Adipocyte (in vitro differentiated cells): ENCODE measurements around the gene UBTF.

Experiments used
- DNase-seq: peaks from one replicate; pipeline ENCODE4 v3.0.0-alpha.2; 2015; ENCODE audit warnings: low read depth
- H3K27me3 ChIP-seq: replicated peaks from 2 replicates; pipeline ENCODE4 v1.7.0; 2013; ENCODE audit warnings: mild to moderate bottlenecking, low read length, moderate library complexity; ENCODE audit not compliant: control insufficient read depth, insufficient read depth
- H3K36me3 ChIP-seq: 2 replicates; pipeline ENCODE4 v1.7.0; 2013; ENCODE audit warnings: low read length, mild to moderate bottlenecking, moderate library complexity; ENCODE audit not compliant: control insufficient read depth, insufficient read depth, severe bottlenecking
- H3K4me1 ChIP-seq: 2 replicates; pipeline ENCODE4 v1.7.0; 2013; ENCODE audit warnings: mild to moderate bottlenecking, low read length, moderate library complexity; ENCODE audit not compliant: control insufficient read depth, insufficient read depth
- H3K4me3 ChIP-seq: 2 replicates; pipeline ENCODE4 v1.7.0; 2013; ENCODE audit warnings: mild to moderate bottlenecking, low read length, moderate library complexity
- H3K9ac ChIP-seq: 2 replicates; pipeline ENCODE4 v1.7.0; 2013; ENCODE audit warnings: mild to moderate bottlenecking, low read length, moderate library complexity
- H3K9me3 ChIP-seq: 2 replicates; pipeline ENCODE4 v1.7.0; 2013; ENCODE audit warnings: mild to moderate bottlenecking, low read length, moderate library complexity; ENCODE audit not compliant: control insufficient read depth

UBTF gene

DNA sequence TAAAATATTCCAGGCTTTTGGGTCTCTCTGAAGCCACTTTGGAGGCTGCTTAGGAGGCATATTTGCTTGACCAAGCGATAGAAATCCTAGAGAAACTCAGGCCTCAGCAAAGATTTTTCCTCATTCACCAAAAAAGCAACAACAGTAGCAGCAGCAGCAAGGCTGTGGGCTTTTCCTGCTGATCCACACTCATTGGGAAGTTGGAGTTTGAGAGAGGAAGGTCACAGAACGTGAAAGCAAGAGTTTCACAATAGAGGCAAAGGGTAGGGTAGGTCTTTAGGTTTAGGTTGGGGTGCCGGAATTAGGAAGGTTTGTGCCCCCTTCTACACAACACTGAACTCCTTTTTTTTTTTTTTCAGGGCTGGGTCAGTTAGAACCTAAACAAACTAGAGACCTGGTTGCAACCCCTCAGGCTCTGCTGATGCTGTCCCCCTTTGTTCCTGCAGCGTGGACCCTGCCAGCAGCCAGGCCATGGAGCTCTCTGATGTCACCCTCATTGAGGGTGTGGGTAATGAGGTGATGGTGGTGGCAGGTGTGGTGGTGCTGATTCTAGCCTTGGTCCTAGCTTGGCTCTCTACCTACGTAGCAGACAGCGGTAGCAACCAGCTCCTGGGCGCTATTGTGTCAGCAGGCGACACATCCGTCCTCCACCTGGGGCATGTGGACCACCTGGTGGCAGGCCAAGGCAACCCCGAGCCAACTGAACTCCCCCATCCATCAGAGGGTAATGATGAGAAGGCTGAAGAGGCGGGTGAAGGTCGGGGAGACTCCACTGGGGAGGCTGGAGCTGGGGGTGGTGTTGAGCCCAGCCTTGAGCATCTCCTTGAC is 30.7 kb downstream of the UBTF start:
- peaks cover 34% of the 10 kb centered on the region for H3K36me3 ChIP-seq
- H3K4me1 ChIP-seq = peaks cover 31% of the 10 kb centered on the region
- H3K27me3 ChIP-seq = no peaks in the 10 kb centered on the region
- no peaks in the 10 kb centered on the region for H3K9me3 ChIP-seq
- H3K4me3 ChIP-seq = peak overlapping the region; percentile 99
- H3K9ac ChIP-seq = peak overlapping the region; percentile 98
- DNase-seq = no peak

DNA sequence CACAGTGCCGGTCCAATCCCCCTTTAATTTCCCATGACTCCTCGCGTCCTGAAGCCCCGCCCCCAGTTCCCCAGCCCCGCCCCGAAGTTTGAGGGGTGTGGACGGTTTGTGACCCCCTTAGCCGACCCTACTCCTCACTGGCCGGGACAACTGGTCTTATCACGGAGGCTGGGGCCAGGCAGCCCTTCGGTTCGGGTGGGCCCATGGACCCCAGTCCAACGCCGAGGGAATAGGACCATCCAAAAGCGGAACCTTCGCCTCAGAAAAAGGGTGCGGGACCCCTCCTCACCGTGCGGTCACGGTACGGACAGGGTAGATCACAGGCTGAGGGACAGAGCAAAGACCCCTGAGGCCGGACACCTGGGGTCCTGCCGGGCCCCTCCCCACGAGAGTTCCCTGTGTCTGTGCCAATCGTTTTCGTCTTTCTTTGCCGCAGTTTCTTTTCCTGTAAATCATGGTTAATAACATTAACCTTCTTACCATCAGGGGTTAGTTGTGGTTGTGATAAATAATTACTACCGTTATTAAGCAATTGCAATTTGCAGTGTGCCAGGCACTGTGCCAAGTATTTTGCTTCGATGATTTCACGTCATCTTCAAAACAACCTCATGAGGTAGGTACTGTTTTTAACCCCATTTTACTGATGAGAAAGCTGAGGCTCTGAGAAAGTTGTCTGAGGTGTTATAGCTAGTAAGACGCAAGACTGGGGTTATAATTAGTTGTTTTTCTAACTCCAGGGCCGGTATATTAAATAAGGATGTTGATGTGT is 32.2 kb downstream of the UBTF start:
- peak; percentile 85 for DNase-seq
- Histone ChIP-seq H3K36me3 (peaks cover 22% of the 10 kb centered on the region), H3K9ac (peak overlapping the region; percentile 98)

DNA sequence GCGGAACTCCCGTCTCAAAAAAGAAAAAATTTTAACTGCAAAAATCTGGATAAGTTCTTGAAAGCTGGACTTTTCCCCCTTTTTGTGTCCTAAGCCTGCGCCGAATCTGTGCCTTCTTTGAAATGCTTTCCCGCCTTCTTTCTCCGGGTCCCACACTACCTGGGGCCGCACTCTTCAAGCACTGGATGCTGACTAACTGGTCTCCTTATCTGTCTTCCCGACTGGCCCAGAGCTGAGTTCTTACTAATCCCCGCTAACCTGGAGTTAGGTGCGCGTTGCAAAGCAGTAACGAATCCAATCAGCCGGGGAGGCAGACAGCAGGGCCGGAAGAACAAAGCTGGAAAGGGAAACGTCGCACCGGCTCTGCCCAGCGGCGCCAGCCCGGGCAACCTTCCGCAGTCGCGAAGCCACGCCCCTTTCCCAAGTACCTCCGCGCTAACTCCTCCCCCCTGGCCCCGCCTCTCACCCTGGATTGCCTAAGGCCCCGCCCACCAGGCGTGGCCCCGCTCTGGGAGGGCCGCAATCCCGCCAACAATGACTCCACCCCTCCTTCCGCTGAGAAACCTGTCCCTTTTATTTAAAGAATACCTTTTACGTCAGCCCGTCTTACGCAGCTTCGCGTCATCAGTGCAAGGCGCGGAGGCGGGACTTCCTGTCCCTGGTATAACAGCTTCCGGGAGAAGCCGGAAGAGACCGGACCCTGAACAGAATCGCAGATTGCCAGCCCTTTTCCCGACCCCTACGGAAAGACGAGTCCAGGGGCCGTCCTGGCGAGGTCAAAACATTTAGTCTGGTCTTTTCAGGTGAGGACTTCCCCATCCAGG is 33.0 kb downstream of the UBTF start, which contains the start of gene TMUB2:
Gene TMUB2, plus strand, starts transcription at position 666 of the 824 bp plus-strand sequence. CDS start 737 bp downstream, outside the sequence.
- DNase-seq = peak; percentile 100
- no peaks in the 10 kb centered on the region for H3K9me3 ChIP-seq
- peaks cover 26% of the 10 kb centered on the region for H3K36me3 ChIP-seq
- peak within 1 kb of the TSS; percentile 98 for H3K9ac ChIP-seq
- H3K4me3 ChIP-seq = peak within 1 kb of the TSS; percentile 99
- H3K27me3 ChIP-seq = no peaks in the 10 kb centered on the region
- peaks cover 29% of the 10 kb centered on the region for H3K4me1 ChIP-seq

More for the DNA sequence above, 32.2 kb downstream of the UBTF start:
- H3K4me3 ChIP-seq = peak overlapping the region; percentile 99
- no peaks in the 10 kb centered on the region for H3K27me3 ChIP-seq
- H3K4me1 ChIP-seq = peaks cover 22% of the 10 kb centered on the region
- no peaks in the 10 kb centered on the region for H3K9me3 ChIP-seq

DNA sequence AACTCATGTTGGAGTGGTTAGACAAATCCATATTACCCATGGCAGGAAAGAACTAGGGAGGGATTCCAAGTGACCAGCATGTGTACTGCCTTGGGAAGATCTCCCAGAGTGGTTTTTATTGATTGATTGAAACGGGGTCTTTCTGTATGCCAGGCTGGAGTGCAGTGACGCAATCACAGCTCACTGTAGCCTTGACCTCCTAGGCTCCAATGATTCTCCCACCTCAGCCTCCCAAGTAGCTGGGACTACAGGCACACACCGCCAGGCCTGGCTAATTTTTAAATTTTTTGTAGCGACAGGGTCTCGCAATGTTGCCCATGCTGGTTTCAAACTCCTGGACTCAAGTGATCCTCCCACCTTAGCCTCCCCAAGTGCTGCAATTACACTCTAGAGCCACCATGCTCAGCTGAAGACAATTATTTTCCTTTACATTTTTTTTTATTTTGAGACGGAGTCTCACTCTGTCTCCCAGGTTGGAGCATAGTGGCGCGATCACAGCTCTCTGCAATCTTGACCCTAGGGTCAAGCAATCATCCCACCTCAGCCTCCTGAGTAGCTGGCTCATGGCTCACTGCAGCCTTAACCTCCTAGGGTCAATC is 35.2 kb downstream of the UBTF start:
- Histone ChIP-seq H3K27me3 (no peaks in the 10 kb centered on the region), H3K9ac (no peak overlapping the region), H3K9me3 (no peaks in the 10 kb centered on the region), H3K36me3 (peaks cover 10% of the 10 kb centered on the region), H3K4me3 (no peak overlapping the region), H3K4me1 (peaks cover 29% of the 10 kb centered on the region)
- DNase-seq = no peak

DNA sequence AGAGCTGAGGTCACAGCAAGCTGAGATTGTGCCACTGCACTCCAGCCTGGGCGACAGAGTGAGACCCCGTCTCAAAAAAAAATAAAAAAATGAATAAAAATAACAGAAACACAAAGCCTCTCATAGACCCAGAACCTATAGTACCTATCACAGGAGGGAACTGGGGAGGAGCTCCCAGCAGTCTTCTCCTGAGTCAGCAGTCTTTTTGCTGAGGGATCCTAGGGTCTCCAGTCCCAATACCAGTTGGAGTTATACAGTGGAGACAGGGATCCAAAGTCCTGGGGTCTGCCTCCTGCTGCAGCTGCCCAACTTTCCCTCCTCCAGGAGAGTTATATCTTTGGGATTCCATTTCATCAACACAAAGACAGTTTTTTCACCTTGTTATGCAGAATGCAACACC is 36.5 kb downstream of the UBTF start:
- Histone ChIP-seq H3K4me3 (no peak overlapping the region), H3K9me3 (no peaks in the 10 kb centered on the region), H3K9ac (no peak overlapping the region), H3K4me1 (peaks cover 18% of the 10 kb centered on the region), H3K27me3 (no peaks in the 10 kb centered on the region), H3K36me3 (peaks cover 5% of the 10 kb centered on the region)
- no peak for DNase-seq

DNA sequence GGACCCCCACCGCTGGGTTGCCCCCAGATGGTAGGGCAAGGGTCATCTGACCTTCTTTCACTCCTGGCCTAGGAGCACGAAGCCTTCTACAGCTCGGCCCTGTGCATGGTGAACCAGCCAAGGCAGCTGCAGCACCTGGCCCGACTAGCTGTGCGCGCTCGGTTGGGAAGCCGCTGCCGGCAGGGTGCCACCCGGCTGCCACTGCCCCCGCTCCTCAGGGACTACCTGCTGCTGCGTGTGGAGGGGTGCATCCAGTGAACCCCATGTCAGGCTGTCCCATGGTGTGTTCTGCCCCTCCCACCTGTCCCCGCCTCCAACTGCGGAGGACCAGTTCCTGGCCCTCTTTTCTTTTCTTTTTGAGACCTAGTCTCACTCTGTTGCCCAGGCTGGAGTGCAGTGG is 41.3 kb downstream of the UBTF start:
- H3K27me3 ChIP-seq = no peaks in the 10 kb centered on the region
- H3K4me1 ChIP-seq = peaks cover 8% of the 10 kb centered on the region
- no peak for DNase-seq
- no peaks in the 10 kb centered on the region for H3K9me3 ChIP-seq
- peaks cover 5% of the 10 kb centered on the region for H3K36me3 ChIP-seq
- no peak overlapping the region for H3K9ac ChIP-seq
- H3K4me3 ChIP-seq = no peak overlapping the region

DNA sequence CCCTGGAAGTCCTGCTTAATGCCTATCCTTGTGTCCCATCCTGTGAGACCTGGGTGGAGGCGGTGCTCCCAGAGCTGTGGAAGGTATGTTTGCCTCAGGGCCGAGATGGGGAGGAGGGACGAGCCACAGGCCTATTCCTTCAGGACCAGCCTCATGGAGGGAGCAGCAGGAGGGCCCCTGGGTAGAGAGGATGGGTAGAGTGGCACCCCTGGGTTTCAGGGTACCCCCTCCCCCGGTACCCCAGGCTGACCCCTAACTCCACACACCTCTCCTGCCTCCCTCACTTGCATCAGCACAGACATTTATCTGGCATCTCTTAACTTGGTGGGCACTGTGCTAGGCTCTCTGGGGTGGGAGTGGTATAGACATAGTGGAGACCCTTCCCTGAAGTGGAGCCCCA is 41.8 kb downstream of the UBTF start:
- Histone ChIP-seq H3K9me3 (no peaks in the 10 kb centered on the region), H3K4me3 (no peak overlapping the region), H3K4me1 (peaks cover 8% of the 10 kb centered on the region), H3K36me3 (peaks cover 5% of the 10 kb centered on the region), H3K9ac (no peak overlapping the region), H3K27me3 (no peaks in the 10 kb centered on the region)
- no peak for DNase-seq

DNA sequence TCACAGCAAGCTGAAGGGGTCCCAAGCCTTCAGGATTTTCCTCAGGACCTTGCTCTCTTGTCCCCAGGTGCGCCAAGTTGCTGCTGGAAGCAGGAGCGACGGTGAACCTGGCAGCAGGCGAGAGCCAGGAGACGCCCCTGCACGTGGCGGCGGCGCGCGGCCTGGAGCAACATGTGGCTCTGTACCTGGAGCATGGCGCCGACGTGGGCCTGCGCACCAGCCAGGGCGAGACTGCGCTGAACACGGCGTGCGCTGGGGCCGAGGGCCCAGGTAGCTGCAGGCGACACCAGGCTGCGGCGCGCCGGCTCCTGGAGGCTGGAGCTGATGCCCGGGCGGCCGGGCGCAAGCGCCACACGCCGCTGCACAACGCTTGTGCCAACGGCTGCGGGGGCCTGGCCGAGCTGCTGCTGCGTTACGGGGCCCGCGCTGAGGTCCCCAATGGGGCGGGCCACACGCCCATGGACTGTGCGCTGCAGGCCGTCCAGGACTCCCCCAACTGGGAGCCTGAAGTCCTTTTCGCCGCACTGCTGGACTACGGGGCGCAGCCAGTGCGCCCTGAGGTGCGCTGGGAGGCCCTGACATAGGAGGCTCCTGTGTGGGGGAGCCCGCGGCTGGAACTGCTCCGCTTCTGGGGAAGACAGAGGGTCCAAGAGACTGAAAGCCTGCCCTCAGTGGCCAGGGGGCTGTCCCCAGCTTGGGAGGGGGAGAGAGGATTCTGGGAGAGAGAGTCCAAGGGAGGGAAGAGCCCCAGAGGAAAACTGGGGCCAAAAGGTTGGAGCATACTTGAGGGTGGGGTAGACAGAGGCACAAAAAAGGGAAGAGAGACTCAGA is 42.6 kb downstream of the UBTF start:
- Histone ChIP-seq H3K4me1 (peaks cover 2% of the 10 kb centered on the region), H3K9me3 (no peaks in the 10 kb centered on the region), H3K4me3 (no peak overlapping the region), H3K9ac (no peak overlapping the region), H3K36me3 (peaks cover 4% of the 10 kb centered on the region), H3K27me3 (no peaks in the 10 kb centered on the region)
- no peak for DNase-seq

DNA sequence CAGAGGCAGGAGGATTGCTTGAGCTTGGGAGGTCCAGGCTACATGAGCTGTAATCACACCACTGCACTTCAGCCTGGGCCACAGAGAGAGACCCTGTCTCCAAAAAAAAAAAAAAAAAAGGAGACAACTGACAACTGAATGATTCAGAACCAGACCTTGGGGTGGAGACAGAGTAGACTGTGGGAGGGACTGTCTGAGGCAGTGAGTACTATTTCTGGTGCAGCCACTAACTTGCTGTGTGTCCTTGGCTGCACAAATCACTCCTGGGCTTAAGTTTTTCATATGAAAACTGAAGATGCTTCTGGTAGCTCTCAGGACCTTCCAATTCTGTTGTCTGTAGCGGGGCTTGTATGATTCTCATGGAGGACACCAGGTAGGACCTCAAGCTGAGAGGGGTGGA is 43.2 kb downstream of the UBTF start:
- no peak overlapping the region for H3K4me3 ChIP-seq
- DNase-seq = no peak
- H3K9ac ChIP-seq = no peak overlapping the region
- no peaks in the 10 kb centered on the region for H3K9me3 ChIP-seq
- H3K36me3 ChIP-seq = no peaks in the 10 kb centered on the region
- no peaks in the 10 kb centered on the region for H3K4me1 ChIP-seq
- no peaks in the 10 kb centered on the region for H3K27me3 ChIP-seq

DNA sequence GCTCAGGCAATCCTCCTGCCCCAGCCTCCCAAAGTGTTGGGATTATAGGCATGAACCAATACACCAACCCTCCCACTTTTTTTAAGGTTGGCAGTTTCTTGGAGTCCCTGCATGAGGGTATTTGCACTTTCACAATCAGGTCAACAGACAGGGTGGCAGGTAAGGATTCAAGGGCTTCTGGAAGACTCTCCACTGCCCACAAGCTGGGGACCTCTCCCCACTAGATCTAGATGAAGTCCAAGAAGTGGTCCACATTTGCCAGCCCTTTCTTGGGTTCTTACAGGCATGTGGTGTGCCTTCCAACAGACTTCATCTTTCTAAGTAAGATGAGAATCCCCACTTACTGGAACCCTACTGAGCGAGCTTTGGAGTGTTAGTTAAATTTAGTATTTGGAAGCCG is 45.0 kb downstream of the UBTF start:
- H3K9ac ChIP-seq = no peak overlapping the region

More for the DNA sequence above, 45.0 kb downstream of the UBTF start:
- no peak for DNase-seq
- Histone ChIP-seq H3K4me1 (peaks cover 10% of the 10 kb centered on the region), H3K9me3 (no peaks in the 10 kb centered on the region), H3K4me3 (no peak overlapping the region), H3K27me3 (no peaks in the 10 kb centered on the region), H3K36me3 (no peaks in the 10 kb centered on the region)
